NOMO-1 (cell line): ENCODE measurements around the gene TIMM22.
"Not testable (repeated sequence)": the region's sequence is repeated elsewhere in the genome, so short reads cannot be mapped to it uniquely, and the experiment has no call there.

Experiments used
- DNase-seq, 2 experiments: peaks; one replicate each; lab custom pipeline; 2025; ENCODE audit not compliant: unreplicated experiment in 2 of 2; lab: John Stamatoyannopoulos, UW

TIMM22 gene

DNA sequence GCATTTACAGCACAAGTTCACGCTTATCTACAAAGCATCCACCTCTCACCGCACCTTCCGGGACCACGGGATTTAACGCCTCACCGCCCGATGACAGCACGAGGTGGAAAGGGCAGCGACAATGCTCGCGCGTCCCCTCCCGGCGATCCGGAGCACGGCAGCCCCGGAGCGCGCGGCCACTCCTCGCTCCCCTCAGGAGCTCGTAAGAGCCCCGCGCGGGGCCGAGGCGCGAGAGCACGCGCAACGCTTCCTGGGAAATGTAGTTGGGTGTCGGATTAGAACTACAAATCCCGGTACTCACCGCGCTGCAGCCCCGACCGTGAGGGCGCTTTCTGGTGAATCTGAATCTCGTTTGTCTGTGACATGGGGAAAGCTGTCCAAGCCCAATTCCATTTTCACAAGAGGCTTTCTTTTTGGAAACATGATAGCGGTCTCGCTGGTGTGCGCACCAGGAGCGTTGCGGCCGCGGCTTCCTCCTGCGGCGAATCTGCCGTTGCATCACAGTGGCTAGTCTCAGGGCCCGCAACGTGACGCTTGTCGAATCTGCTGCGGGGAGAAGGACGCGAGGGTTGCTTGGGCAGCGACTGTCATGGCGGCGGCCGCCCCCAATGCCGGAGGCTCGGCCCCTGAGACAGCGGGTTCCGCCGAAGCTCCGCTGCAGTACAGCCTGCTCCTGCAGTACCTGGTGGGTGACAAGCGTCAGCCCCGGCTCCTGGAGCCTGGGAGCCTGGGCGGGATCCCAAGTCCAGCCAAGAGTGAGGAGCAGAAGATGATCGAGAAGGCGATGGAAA lies at the start of gene TIMM22:
TSS of gene TIMM22 (plus strand) at position 576 of the 791 bp plus-strand sequence. CDS start at position 590, 14 bp downstream.
- peak; percentile 94 to 97 for DNase-seq

DNA sequence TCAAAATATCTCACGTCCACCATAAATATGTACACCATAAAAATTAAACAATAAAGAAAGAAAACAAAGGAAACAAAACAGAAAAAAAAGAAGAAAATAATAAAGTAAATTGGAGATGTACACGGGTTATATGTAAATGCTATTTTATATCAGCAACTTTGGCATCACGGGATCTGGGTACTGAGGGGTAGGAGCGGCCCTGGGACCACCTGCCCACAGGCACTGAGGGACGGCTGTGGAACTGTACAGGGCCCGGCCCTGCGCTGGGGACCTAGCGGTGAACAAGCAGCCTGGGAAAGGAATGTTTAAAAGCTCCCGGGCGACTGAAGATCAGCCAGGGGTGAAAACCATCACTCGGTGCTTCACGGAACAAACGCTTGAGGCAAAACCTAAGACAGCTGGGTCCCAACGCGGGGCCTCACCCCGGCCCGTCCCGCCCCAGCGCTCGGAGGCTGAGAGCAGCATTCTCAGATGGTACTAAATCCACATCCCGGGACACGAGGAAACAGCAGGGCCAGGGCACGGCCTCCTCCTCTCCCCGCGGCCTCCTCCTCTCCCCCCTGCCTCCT lies 48.6 kb upstream of the TIMM22 start:
- no peak for DNase-seq

DNA sequence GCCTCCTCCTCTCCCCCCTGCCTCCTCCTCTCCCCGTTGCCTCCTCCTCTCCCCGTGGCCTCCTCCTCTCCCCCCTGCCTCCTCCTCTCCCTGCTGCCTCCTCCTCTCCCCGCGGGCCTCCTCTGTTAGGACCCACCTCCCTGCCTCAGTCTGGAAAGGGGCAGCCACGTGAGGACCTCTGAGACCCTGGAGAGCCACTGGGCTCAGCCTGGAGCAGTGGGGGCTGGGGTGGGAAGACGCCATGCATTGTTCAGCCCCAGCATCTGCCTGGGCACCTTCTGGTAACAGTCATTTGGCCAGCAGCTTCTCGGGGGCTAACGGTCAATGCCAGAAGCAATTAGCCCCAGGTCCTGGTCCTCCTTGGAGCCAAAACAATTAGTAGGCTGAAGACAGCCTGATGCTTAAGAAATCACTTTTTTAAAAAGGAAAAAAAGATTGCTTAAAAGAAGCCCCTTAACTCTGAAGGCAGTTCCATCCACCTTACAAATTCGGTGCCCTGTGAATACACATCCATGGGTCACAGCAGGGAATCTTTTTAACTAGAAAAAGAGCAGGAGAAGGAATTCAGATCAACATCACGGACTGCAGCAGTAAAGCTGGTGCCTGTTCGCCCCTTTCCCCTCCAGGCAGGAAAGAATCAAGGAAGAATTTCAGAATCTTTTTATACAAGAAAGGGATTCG lies 47.2 kb upstream of the TIMM22 start:
- no peak for DNase-seq

DNA sequence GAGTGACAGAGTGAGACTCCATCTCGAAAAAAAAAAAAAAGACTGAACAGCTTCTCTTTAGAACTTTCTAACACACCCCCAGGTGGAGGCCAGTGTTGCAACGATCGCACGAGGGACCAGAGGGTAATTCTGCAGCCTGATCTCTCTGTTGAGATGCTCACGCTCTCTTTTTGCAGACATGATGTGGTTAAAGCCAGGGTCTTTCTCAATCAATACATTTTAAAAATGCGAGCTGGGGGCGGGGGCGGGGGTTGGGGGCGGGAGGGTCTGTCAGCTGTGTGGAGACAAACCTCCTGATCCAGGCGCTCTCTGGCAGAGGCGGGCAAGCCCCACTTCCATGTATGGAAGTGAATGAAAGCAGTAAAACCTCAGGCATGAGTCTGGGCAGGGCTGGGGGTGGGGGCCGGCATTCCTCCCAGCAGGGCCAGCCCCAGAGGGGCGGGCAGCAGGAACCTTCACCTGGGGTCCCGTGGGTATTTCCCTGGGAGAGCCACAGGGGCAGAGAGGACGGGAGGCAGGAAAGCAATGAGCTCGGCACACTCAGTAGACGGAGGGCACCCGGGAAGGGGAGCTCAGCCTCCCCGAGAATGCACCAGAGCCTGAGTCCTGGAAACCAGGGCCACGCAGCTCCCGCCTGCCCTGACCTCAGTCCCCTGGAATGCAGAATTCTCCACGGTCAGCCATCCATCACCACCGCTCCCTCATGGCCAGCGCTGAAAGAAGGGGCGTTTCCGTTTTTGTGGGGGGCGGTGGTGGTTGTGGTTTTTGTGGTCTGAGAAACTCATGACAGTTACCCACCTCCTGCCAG lies 45.4 kb upstream of the TIMM22 start:
- peak; percentile 9 to 62 for DNase-seq

DNA sequence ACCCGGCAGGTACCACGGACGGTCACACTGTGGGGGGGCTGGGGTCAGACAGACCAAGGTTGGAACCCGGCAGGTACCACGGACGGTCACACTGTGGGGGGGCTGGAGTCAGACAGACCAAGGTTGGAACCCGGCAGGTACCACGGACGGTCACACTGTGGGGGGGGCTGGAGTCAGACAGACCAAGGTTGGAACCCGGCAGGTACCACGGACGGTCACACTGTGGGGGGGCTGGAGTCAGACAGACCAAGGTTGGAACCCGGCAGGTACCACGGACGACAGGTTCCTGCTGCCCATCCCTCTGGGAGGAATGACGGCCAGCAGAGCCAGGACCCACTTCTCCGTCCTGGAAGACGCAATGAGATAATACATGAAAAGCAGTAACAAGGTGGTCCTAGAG lies 44.3 kb upstream of the TIMM22 start:
- not testable (repeated sequence) for DNase-seq

DNA sequence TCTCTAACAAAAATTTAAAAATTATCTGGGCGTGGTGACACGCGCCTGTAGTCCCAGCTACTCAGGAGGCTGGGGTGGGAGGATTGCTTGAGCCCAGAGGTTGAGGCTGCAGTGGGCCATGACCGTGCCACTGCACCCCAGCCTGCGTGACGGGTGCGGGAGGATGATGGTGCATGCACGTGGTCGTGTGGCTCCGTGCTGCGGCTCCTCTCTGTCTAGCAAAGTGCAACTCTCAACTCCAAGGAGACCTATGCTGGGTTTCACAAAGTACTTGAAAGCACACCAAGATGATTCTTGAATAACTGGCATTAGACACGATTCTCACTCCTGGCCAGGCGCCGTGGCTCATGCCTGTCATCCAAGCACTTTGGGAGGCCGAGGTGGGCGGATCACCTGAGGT lies 43.2 kb upstream of the TIMM22 start:
- no peak for DNase-seq

DNA sequence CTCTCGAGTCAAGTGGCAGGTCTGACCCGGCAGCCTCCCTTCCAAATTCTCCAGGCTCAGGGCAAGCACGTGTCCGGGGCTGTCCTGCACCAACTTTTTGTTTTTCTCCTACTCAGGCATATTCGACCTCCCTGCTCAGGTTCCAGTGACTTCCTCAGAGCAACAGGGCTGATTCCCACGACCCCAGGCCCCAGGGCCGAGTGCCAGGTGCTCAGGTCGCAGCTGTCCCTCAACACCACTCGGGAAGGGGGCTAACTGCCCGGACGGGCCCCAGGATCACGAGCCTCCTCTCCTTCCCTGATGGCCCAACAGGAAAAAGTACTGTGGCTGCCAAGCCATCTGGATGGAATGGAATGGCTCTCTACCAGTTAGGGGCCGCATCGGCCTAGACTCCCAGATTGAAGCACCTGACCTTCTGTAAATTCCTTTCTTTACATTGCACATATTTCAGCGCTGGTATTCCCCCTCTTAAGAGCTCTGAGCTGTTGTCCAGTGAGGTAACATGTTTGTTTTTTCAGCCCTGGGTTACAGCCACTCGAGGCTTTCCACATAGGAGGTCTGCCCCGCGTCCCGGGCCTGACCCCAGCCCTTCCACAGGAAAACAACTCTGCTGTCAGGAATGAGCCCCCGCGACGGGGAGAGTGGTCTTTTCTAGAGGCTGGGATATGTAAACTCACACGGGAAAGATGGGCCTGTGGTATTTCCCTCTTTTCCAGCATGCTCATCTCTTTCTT lies 42.3 kb upstream of the TIMM22 start:
- DNase-seq: no peak

DNA sequence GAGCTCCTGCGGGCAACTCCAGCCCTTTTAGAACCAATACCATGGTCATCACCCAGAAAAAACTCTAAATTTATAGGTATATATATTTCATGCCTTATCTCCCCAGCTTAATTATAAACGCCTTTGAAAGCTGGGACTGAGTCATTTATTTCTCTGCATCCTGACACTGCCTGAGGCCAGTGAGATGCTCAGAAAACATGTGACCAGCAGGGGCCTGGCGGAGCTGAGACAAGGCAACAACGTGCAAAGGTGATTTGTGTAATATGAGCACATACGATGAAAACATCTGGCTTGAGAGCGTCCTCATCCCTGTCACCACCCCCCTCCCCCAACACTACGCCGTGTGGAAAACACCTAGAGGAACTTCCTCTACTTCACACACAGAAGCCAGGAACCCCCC lies 40.0 kb upstream of the TIMM22 start:
- DNase-seq: no peak

DNA sequence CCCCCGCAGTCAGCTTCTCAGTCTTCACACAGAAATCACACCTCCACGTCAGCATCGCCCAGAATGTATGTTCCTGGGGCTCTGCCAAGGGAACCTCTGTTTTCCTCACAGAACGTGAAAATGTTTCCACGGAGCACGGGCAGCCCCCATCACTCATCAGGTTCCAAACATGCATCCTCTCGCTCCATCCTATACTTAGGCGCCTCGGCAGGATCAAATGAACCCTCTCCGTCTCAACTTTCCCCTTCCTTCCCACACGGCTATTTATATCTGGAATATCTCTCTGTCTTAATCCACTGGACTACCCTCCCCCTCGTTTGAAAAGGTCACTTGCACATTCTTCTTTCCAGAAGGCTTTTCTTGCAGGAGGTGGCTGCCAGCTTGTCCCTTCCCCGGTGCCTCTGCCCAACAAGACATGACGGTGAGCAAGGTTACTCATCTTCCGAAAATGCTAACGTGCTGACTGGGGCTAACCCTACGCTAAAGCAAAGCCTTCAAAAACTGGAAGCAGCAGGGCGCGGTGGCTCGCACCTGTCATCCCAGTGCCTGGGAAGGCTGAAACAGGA lies 39.0 kb upstream of the TIMM22 start:
- DNase-seq: no peak

DNA sequence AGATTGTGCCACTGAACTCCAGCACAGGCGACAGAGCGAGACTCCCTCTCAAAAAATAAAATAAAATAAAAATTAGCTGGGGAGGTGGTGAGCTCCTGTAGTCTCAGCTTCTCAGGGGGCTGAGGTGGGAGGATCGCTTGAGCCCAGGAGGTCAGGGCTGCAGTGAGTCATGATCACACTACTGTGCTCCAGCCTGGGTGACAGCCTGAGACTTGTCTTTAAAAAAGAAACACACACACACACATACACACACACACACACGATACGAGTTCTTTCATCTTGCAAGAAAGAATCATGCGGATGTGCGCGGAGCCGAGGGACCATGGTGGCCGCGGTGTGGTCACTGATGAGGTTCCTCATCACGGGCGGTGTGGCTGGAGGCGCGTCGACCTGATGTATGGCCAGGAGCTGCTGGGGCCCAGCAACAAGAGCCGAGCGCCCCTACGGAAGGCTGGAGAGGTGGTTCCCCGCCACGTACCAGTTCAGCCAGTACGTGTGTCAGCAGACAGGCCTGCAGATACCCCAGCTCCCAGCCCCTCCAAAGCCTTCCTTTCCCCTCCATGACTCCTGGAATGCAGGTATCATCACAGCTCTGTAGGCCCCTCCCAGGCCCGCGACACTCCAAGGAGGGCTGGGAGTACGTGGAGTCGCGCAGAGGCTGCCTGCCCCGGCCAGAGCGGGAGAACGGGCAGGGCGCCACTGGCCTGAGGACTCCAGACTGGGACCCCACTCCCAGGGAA lies 38.0 kb upstream of the TIMM22 start:
- no peak for DNase-seq

DNA sequence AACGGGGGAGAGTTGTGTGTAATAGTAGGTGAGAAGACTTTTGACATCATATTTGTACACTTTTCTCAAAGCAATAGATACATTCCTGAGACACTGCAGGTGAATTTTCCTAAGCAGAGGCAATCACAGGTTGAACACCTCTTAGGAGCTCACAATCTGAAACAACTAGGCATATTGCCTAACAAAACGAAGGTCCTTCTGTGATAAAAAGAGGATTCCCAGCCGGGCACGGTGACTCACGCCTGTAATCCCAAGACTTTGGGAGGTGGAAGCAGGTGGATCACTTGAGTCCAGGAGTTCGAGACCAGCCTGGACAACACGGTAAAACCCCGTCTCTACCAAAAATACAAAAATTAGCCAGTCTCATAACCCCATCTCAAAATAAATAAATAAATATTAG lies 34.8 kb upstream of the TIMM22 start:
- no peak for DNase-seq

DNA sequence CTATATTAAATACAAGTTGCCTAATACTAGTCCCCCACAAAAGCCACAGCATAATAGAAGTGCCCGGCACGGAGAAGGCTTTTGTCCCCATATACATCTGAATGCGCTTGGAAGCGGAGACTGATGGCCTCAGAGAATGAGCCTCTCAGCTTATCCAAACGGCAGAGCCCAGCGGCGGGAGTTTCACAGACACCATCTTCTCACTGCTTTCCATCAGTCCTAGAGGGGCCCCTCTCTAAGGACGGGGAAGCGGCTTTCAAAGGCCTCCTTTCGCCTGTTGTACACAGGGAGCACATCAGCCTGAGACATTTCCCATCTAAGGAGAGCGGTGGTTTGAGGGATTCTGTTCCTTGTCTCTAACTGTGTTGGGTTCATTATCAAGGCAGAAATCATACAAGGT lies 34.3 kb upstream of the TIMM22 start:
- no peak for DNase-seq

DNA sequence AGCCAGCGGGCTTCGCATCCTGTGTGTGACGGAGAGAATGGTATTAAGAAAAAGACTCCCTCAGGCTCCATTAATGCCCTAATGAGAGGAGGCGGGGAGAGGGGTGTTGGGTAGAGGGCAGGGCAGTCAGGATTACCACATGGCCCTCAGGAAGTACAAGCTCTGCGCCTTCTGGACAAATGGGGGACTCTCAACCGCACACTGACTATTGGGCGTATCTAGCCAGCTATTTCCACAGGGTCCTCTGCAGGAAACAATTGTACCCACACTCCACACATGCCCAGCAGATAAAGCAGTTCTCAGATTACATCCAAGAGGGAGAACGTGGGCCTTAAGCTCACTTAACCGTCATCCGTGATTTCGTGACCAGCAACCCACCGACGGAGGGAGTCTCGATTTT lies 32.1 kb upstream of the TIMM22 start:
- DNase-seq: no peak

DNA sequence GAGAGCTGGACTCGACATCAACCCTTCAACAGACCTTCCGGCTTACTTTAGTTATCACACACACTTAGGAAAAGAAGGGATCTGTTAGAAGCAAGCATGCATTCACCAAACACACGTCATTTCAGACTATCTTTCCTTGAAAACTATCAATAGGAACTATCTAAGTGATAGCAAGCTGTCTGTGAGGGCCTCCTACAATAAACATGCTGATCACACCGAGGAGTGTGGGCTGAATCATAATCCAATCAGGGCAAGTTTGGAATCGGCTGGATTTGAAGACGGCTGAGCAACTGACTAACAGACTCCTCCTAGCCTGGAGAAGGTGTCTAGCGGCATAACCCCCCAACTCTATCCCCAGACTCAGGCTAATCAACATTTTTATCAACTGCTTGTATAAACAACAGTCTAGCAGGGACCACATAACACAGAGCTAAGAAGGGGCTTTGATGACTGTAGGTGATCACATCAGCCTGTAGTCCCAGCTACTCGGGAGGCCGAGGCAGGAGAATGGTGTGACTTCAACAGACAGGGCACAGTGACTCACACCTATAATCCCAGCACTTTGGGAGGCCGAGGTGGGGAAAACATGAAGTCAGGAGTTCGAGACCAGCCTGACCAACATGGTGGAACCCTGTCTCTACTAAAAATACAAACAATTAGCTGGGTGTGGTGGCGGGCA lies 31.5 kb upstream of the TIMM22 start:
- DNase-seq: no peak

DNA sequence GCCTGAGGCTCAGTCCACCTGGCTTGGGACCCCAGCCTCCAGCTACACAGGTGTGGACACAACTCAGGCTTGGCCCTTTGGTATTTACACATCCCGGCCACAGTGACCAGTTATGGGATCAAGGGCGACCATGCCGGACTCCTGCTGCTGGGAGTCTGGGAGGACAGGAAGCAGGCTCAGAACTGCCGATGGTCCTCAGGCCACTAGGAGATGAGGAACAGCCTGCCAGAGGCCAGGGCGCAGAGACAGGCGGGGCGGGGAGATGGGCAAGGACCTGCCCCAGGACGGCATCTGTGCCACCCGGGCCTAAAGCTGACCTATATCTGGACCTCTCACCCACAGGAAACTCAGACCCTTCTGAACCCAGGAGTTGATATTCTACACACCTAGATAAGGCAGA lies 29.8 kb upstream of the TIMM22 start:
- no peak for DNase-seq

DNA sequence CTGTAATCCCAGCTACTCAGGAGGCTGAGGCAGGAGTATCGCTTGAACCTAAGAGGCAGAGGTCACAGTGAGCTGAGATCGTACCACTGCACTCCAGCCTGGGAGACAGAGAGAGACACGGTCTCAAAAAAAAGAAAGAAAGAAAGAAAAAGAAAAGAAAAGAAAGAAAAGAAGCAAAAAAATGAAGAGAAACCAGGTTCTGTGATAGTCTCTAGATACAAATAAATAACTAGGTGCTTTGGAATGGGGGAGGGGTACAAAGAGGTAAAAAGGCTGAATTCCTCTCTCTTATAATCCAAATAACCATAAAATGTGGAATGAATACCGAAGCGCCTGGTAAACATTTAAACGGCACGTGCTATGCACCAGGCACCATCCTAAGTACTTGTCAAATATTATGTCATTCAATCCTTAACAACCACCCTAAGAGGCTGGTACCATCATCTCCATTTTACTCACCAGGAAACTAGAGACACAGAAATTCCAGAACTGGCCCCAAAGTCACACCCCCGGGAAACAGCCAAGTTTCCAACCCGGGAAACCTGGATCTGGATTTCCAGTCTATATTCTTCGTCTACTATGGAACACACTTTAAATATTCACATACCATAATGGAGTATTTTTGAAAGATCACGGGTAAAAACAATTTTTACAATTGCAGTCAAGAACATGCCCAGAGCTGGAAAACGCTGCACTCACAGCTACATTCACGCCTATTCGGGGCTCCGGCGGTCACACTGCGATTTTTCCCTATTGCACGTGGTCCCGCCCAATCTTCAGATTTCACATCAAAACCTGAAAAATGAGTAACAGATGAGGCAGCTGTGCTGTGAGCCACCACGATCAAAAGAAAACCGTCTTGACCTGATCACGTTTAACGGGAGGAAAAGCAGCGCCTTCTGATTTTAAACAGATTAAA lies 27.9 kb upstream of the TIMM22 start:
- no peak for DNase-seq

DNA sequence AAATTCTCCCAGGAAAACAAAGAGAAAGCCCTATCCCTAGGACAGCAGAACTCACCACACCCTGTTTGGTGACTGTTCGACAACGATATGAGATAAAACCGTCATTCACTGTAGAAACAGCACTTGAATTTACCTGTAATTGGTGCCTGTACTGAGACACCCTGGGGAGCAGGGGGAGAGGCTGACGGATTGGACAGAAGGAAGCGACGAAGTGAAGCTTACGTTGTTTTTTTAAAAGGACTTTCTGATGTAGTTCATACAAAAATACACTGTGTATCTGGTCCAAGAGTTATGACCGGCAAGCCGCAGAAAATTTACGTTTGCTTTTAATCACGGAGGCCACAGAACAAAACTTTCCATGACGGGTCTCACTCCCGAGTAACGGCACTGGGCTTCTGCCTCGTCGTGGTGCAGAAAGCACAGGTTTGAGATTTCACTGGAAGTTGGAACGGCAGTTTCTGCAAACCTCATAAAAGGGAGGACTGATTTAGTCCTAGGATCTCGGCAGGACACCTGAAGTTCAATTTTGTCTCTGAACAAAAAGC lies 27.0 kb upstream of the TIMM22 start:
- no peak for DNase-seq

DNA sequence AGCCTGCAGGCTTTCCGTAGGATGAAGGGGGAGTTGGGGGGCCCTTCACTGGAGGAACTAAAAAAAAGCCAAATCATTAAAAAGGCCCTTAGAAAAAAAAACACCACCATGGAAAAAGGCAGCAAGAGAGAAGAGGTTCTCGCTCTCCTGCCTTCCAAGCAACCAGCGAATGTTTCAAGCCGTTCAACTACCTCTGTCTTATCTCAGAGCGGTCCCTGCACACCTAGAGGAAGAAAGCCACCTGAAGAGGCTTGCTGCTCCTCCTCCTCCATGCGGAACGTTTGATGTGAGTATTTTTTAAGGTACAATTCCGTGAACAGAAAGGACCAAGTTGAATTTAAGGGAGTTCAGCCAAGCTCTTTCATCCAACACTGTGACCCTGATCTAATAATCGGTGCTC lies 26.6 kb upstream of the TIMM22 start:
- DNase-seq: no peak
